ENCODE data around the gene NEO1.

DNA sequence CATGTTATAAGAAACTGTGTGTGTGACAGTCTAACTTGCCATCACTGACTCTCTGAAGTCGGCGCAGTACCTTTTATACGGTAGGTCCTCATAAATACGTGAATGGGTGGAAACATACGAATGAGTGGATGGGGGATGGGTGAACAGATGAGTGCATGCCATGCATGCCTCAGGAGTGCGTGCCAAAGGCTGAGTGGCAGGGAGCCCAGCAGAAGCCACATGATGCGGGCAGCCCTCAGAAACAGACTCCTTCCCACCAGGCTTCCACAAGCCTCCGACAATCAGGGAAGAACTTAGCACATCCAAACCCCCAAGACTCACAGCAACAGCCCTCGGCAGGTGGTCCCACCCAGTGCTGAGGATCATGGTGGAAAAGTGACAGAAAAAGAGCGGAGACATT is 299.8 kb downstream of the NEO1 start:
- TF ChIP-seq, protein P1, sequence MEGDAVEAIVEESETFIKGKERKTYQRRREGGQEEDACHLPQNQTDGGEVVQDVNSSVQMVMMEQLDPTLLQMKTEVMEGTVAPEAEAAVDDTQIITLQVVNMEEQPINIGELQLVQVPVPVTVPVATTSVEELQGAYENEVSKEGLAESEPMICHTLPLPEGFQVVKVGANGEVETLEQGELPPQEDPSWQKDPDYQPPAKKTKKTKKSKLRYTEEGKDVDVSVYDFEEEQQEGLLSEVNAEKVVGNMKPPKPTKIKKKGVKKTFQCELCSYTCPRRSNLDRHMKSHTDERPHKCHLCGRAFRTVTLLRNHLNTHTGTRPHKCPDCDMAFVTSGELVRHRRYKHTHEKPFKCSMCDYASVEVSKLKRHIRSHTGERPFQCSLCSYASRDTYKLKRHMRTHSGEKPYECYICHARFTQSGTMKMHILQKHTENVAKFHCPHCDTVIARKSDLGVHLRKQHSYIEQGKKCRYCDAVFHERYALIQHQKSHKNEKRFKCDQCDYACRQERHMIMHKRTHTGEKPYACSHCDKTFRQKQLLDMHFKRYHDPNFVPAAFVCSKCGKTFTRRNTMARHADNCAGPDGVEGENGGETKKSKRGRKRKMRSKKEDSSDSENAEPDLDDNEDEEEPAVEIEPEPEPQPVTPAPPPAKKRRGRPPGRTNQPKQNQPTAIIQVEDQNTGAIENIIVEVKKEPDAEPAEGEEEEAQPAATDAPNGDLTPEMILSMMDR (IDR thresholded peaks at IDR 0.05): no peak
- TF ChIP-seq POLR2A (IDR thresholded peaks at IDR 0.05): no peak
